NCI-H345 treated with DMSO at 0.1 percent for 48 hours (cell line): ENCODE measurements around the gene ZDHHC5.

ENCODE experiments used
- DNase-seq: peaks from one replicate; lab custom pipeline; 2025; ENCODE audit not compliant: unreplicated experiment; lab: John Stamatoyannopoulos, UW

Gene ZDHHC5, protein sequence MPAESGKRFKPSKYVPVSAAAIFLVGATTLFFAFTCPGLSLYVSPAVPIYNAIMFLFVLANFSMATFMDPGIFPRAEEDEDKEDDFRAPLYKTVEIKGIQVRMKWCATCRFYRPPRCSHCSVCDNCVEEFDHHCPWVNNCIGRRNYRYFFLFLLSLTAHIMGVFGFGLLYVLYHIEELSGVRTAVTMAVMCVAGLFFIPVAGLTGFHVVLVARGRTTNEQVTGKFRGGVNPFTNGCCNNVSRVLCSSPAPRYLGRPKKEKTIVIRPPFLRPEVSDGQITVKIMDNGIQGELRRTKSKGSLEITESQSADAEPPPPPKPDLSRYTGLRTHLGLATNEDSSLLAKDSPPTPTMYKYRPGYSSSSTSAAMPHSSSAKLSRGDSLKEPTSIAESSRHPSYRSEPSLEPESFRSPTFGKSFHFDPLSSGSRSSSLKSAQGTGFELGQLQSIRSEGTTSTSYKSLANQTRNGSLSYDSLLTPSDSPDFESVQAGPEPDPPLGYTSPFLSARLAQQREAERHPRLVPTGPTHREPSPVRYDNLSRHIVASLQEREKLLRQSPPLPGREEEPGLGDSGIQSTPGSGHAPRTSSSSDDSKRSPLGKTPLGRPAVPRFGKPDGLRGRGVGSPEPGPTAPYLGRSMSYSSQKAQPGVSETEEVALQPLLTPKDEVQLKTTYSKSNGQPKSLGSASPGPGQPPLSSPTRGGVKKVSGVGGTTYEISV

DNA sequence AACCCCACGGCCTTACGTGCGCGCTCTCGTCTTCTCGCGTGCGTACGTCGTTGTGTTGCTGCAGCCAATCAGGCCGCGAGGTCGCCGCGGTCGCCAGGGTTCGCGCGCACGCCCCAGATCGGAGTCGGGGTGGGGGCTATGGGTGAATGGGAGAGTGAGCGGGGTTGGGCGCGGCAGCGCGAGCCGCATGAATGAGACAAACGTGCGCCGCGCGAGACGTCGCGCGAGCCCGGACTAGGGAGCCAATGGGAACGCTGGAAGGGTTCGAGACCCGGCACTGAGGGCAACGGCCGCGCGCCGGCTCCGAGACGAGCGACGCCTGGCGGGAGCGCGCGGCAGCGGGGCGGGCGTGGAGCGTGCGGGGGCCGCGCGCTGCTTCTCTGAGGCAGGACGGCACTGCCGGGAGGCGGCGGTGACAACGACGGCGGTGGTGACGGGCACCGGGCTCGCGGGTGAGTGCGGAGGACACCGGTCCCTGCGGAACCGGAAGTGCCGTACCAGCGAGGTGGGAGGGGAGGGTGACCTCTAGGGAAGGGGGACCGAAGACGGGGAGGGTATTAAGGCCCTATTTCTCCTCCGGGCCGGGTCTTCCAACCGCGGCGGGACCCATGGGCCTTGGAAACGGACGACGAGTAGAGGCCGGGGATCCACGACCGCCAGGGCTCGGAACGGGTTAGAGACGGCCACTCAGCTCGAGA is at the start of gene ZDHHC5:
Gene ZDHHC5 (plus strand): TSS at position 379 of the 698 bp plus-strand sequence. CDS start 4,977 bp downstream, outside the sequence.
- DNase-seq: peak; percentile 99

DNA sequence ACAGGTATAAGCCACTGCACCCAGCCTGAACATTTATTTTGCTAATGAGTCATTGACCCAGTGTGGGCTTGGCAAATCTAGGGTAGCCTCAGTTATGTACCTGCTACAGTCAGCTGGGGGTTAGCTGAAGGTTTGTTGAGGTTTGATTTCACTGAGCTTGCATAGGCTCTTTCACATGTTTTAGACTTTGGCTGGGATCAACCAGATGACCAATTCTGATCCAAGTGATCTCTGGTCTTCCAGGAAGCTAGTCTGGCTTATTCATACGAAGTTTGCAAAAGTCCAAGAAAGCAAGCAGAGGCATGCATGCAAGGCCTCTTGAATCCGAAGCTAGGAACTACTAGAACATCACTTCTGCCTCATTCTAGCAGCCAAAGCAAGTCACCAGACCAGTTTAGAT is 49.5 kb upstream of the ZDHHC5 start:
- DNase-seq: no peak

DNA sequence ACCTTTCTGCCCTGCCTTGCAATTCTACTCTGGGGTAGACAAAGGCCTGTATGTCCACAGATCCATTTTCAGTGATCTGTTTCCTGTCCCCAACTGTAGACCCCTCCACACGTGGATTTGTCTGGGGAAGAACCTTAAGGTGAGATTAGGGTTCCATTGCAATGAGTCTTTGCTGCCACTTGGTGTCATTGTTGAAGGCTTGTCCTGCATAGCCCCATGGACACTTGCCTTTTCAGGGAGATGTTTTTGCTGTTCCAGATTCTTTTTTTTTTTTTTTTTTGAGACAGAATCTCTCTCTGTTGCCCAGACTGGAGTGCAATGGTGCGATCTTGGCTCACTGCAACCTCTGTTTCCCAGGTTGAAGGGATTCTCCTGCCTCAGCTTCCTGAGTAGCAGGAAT is 48.6 kb upstream of the ZDHHC5 start:
- no peak for DNase-seq

DNA sequence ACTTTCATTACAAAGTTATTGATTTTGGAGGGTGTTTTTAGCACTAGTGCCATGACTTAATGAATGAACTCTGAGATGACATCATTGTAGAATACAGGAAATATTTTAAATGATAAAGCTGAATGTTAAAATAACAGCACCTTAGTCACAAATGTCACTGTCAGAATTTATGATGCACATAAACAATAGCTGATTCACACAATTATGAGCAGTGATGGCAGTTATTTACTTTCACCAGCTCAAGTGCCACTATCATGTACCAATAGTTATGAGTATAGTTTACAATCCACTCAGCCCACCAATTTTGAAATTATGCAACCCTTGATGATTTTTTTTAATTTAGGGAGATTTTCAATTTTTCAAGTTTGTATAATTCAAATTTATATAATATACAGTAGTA is 47.4 kb upstream of the ZDHHC5 start:
- DNase-seq: no peak

DNA sequence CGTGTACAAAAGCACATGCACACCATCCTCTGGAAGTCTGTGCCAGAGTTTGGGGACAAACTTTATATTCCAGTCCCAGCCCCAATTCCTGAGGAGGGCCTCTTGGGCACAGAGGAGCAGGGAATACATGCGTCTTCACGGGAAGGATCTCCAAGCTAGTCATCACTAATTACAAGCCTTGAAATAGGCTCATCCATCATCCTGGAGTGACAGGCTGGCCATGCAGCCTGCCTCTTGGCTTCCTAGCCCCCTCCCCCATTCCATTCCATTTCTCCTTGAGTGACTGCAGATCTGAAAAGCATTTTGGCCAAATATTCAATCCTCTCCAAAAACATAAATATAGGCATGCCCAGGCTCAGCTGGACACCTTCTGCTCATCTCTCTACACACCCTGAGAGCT is 45.7 kb upstream of the ZDHHC5 start:
- DNase-seq: no peak

DNA sequence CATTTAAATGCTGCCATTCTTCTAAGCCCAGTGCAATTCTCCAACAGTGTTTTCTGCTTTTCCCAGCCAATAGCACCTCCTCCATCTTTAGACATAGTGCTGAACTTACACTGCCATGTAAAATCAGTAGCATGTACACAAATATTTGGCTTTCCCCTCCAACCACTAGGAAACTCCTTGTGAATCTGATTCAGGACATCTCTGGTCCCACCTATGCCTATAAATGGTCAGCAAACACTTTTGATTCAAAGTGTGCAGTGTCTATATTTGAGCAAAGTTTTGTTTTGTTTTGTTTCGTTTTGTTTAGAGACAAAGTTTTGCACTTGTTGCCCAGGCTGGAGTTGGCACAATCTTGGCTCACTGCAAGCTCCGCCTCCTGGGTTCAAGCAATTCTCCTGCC is 43.0 kb upstream of the ZDHHC5 start:
- no peak for DNase-seq

DNA sequence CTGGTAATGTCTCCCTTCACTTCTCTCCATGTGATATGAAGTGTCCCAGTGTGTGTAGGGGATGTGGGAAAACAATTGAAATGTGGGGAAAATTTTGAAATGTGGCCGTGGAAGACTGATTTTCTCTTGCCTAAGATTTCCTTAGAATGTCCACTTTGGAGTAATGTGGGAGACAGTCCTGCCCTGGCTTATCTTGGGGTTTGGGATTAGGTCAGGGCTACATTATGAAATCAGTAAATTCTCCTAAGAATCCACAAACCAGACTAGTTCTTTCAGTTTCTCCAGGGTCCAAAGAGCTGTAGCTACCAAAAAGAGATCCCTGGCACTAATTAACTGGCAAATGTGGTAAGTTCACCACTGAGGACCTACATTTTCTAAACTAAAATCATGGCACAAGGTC is 41.0 kb upstream of the ZDHHC5 start:
- DNase-seq: no peak

DNA sequence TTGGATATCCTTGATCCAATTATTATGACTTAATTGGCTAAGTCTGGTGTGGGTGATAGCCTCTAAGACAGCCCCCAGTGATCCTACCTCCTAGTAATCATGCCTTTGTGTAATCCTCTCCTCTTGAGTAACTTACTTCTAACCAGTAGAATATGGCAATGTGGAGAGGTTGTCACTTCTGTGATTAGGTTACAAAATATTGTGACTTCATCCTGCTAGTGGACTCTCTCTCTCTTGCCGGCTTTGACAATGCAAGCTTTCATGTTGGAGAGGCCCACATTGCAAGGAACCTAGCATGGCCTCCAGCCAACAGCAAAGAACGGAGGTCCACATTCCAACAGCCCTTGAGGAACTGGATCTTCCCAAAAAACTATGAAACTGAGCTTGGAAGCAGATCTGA is 37.7 kb upstream of the ZDHHC5 start:
- no peak for DNase-seq

DNA sequence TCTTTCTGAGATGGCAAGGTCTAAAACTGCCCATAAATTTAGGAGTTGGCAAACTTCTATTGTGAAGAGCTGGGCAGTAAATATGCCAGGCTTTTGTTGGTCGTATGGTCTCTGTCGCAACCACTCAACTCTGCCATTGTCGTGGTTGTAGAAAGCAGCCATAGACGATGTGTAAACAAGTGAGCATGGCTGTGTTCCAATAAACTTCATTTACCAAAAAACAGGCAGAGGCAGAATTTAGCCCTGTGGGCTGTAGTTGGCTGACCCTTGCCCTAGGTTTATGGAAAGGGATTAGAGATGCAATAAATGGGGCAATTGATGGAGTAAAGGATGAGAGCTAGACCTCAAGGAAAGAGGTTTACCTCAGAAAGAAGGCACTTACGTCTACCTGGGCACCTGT is 35.8 kb upstream of the ZDHHC5 start:
- DNase-seq: no peak

DNA sequence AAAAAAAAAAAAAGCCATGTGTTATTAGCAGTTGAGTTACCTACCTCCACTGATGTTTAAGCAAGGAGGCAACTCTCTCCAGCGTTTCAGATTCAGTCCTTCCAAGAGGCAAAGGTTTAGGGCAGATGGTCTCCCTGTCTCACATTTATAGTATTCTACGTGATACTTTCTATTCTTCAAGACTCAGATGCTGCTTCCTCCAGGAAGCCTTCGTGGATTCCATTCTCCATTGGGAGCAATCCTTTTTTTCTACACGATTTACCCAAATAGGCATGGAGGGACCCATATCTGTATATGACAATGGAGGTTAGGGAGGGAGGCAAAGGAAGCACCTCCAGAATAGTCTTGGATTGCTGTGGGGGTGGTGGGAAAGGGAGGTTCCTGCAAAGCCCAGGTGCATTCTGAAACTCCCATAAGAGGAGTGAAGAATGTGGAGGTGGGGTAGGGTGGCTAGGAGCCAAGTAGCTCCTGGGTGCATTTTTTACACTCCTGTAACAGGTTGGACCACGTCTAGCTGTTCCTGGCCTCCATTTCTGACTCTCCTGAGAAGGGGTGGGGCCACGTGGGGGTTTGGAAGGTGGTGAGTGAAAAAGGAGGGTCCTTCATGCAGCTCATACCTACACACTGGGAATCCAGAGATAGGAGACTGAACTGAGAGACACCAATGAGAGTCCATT is 34.4 kb upstream of the ZDHHC5 start:
- no peak for DNase-seq

DNA sequence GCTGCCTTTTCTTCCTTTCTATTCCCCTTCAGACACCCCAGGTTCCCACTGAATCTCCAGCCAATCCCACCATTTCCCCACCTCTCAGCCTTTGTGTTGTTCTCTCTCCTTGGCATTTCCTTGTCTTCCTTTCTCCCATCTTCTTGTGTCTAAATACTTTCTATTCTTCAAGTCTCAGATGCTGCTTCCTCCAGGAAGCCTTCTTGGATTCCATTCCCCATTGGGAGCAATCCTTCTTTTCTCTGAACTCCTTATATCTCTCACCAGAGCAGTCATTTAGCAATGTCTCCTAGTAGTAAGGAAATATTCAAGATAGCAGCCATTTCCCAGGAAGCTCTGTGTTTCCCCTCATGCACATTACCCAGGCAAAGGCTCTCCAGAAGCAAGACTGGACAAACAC is 33.6 kb upstream of the ZDHHC5 start:
- no peak for DNase-seq

DNA sequence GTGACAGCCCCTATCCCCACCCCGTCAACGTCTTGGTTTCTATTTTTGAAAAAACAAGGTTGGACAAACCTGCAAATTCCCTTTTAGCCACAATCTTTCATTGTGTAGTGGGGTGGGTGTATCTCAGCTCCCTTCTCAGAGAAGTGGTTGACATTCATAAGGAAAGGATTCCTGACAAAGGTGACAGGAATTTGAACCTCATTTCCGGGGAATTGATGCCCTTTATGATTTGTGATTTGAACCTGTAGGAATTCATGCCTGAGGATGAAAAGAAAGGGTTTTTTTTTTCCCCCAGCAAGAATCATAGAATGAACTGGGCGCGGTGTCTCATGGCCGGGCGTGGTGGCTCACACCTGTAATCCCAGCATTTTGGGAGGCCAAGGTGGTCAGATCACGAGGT is 32.7 kb upstream of the ZDHHC5 start:
- DNase-seq: no peak

DNA sequence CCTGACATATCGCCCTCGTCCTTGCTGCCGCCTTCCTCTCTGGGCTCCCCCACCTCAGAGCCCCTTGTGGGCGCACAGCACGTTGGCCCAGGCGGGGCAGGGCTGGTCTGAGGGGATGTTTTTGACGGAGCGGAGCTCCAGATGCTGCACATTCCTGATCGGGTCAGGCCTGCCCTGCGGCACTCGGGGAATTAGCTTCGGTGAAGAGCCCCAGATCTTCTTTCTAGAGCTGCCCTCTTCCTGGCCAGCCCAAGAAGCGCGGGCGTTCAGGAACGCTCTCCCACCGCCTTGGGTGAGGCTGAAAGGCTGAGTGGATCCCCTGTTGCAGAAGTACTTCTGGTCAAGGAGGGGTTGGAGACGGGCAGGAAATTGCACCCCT is 30.3 kb upstream of the ZDHHC5 start:
- no peak for DNase-seq

DNA sequence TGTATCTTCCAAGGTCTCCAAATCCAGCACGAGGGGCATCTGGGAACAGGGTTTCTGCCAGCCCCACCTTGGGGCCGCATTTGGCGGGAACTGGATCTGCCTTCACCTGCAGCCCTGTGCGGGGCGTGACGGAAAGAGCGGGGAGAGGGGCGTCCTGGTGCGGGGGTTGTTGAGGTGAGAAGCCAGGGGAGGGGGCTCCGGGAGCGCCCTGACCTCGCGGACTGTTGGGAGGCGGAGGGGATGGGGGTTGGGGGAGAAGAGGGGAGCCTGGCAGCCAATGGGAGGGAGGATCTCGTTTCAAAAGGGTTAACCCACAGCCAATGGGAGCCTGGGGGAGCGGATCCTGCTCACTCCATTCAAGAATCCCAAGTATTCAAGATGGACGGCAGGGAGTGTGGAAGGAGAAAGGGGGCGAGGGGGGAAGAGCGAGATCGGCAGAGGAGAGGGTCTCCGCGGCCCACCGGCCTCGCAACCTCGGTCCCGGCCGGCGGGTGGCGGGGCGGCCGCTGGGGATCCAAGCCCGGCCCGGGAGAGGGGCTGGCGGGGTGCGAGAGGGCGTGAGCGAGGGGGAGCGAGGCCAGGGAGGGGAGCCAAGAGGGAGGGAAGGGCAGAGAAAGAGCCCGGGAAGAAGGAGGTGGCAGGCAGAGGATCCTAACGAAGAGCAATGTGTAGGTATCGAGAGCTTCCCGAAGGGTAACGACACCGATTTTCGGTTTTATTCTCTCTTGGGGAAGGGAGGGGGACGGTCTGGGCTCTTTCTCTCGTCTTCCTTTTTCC is 29.7 kb upstream of the ZDHHC5 start:
- peak; percentile 72 for DNase-seq

DNA sequence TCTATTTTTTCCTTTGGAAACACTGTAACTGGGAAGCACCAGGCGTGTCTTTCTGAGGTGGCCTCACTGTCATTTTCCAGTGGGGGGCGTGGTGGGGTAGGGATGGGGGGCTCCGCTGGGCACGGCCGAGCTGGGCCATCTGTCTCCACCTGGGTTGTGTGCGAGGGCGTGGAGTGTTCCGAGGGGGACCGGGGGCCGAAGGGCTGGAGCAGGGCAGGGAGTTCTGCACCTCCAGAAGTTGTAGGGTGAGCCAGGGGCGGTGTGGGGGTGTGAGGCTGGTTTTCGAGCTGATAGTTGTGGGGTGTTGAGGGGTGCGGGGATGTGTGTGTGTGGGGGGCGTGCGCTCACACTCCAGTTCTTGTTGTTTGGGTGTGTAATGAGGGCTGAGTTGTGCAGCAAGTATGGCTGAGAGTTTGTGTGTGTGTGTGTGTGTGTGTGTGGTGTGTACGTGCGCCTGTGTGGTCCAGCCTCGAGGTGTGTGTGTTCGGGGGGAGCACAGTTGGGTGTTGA is 29.0 kb upstream of the ZDHHC5 start:
- DNase-seq: no peak

DNA sequence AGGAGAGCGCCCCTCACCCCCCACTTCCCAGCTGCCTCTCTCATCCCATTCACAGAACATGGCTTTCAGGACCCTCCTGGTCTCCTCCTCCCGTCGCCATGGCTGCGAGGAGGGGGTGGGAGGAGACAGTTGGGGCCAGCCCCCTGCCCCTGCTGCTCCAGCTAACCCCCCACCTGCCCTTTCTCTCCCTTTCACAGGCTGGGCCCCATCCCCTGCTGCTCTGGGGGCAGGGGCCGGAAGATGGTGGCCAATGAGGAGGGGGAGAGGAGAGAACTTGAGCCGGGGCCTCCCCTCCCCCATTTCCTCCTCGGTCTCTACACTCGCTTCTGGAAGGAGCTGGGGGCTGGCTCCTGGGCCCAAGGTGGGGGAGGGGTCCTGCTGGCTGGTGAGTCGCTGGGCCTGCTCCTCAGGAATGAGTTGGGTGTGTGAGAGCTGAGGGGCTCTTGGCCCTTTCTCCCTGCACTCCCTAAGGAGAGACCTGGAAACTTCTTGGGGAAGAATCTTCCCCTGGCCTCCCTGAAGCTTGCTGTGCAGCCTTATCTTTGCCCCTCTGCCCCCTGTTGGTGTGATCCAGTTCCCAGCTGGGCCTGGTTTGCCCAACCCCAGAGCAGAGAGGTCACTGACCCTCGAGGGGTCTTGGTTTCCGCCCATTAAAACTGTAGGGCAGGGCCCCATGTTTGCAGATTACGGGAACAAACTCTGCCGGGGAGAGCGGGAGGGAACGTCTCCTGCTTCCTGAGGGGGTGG is 28.4 kb upstream of the ZDHHC5 start:
- no peak for DNase-seq

DNA sequence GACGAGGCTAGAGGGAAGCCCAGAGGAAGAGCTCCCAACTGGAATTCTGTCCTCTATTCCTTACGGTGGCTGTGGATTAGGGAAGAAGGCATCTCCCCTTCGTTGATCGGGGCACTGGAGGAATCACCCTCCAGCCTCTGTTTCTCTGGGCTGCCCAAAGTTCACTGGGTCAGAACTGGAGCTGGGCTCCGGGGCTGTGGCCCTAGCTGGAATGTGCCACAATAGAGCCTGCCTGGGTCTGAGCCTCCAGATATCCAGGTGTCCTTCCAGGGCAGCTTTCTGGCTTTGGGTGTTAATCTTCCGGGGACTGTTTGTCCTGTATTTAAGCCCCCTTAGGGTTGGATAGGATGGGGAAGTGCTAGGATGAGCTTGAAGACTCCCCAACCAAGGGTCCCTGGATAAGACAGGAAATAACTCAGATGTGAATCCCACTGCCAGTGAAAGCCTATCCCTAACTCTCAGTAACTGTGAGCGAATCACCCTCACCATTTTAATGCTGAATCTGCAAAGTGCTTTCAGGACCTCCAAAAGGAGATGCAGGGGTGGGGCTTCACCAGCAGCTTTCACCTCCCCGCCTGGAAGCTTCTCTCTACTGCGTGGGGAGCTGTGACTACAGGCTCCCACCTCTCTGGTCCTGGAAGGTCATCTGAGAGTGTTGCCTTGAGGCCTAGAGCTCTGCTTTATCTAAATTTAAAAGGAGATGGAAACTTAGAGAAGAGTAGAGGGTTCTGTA is 27.7 kb upstream of the ZDHHC5 start:
- DNase-seq: no peak

DNA sequence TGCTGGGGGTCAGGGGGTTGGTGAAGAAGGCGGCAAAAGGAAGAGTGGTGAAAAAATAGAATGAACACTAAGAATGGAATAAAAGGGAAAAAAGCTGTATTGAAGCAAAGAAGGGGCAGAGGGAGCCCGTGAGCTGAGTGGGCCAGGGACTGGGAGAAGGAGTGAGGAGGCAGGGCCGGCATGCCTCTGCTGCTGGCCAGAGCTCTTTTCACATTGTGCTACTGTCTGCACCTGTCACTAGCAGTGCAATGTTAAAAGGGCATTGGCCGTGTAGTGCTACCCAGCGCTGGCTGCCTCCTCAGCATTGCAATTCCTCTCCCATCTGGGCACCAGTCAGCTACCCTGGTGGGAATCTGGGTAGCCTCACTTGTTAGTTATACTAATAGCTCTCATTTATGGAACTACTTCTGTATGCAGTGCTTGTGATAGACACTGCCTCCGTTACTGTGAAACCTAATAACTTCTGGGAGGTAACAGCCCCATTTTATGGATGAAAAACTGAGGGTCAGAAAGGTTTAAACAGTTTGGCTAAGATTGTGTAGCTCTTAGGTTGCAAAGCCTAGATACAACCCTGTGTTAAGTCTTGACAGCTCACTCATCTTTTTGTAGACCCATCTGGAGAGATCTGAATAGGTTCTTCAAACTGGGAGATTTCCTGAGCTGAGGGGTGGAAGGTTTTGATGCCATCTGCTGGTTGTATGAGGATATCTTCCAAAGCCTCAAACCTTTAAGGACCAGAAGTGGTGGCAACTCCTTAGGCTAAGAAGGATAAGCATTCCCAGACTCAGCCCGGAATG is 26.7 kb upstream of the ZDHHC5 start:
- DNase-seq: peak; percentile 21
